Pulmonary artery endothelial cell (primary cell): ENCODE data around the gene ZNF329. TPM values are rescaled to one million over a fixed set of nuclear protein-coding genes. Genes with fewer than 3 reads are reported as not detected.
A peak's percentile ranks its signal among the peaks of the same experiment; 100 is the strongest.
"Not testable (repeated sequence)": the region's sequence is repeated elsewhere in the genome, so short reads cannot be mapped to it uniquely, and the experiment has no call there.

Experiments
- DNase-seq: peaks from one replicate; pipeline ENCODE4 v3.0.0-alpha.2; 2011; ENCODE audit warnings: low read depth, low spot score
- total RNA-seq: library from RNA; depleted of rRNA; stranded (reverse); fragments of >200 nt; gene quantifications from 2 replicates; pipeline ENCODE4 v1.2.3, GENCODE V29; 2014

ZNF329 gene
- 10.0 and 12.5 TPM in 2 replicates for total RNA-seq

- DNase-seq = peak; percentile 26
Observed at GRCh38 chr19:58150328-58150921, at the start of gene ZNF329. TSS of gene ZNF329 (minus strand) at chr19:58150789. CDS start at chr19:58129503, 21,286 bp downstream.

DNA sequence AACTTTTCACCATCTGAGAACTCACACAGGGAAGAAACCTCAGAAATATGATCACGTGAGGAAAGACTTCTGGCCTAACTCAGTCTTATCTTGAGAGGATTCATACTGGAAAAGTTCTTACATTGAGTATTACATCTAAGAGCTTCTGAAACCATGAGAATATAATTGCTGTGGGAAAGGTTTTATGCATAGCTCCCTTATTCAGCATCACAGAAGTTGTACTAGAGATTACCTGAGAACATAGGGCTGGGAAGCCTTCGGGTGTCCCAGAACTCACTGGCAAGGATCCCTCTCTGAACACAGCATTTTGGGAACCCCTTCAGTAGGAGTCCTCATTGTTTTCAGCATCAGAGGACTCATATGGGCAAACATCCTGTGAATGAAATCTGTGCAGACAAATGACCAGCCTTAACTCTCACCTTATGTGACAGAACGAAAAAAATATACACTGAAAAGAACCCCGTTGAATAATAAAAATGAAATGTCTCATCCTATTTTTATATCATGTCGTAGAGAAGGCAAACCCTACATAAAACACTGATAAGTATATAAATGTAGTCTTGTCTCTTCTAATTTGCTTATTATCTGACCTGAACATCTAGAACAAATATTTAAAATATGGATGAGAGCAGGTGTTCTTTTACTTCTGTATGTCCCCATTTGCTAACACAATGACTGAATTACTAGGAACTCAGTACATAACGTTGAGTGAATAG lies 46.5 kb upstream of the ZNF329 start:
- no peak for DNase-seq

DNA sequence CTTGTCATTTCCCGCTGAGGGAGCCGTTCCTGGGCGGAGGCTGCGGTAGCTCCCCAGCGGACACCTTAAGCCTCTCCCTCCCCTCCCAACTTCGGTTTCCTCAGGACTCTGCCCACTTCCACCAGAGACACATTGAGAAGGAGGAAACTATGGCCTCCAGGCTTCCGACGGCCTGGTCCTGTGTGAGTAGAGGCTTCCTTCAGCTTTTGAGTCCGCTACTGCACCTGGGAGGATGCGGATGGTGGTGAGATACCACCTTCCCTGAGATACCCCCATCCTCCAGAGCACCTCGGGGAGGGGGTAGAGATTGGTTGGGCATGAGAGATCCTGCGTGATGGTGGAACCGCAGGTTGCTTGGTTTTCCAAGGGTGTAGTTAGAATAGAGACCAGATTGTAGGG lies 33.2 kb upstream of the ZNF329 start:
- peak; percentile 64 for DNase-seq

GRCh38 chr19:58182989-58183816 lies 32.6 kb upstream of the ZNF329 start, which contains the start of gene ZNF274:
TSS of gene ZNF274 (plus strand) at chr19:58183061. CDS start at chr19:58183966, 905 bp downstream.
- peak; percentile 74 for DNase-seq

DNA sequence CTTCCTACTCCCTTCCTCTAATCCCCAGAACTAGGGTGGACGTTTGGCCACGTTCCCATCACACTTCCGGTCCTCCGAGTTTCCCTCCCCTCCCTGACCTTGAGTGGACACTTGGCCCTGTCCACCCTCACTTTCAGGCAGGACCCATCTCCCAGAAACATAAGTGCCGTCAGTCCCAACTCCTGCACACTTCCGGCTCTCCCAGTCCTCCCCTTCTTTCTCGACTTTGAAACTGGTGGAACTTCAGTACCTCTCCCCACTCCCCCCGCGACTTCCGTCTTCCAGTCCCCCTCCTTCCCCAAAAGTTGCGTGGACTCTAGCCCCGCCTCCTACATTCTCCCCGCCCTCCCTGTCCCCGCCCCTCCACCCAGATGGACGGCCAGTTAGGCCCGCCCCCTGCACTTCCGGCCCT lies 32.0 kb upstream of the ZNF329 start:
- no peak for DNase-seq

- peak; percentile 10 for DNase-seq
Observed at GRCh38 chr19:58181902-58182576, 31.4 kb upstream of the ZNF329 start.

- DNase-seq = no peak
Observed at GRCh38 chr19:58170860-58171259, 20.3 kb upstream of the ZNF329 start.

GRCh38 chr19:58166708-58167280 lies 16.2 kb upstream of the ZNF329 start:
- no peak for DNase-seq

DNA sequence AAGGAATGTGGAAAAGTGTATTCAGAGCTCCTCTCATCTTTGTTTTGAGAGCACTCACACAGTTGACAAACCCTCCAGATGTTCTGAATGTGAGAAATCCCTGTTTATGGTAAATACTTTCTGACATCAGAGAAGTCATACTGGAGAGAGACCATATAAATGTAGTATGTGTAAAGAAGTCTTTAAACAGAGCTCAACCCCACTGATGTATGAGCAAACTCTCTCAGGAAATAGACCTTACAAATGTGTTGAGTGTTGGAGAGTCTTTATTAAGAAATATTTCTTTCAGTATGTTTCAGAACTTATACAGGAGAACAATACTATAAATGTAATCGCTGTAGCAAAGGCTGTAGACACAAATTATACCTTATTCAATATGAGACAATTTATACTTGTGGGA lies 15.7 kb upstream of the ZNF329 start:
- no peak for DNase-seq

- no peak for DNase-seq
Observed at GRCh38 chr19:58157045-58157728, 6.6 kb upstream of the ZNF329 start.

GRCh38 chr19:58154679-58155648 lies 4.4 kb upstream of the ZNF329 start:
- peak; percentile 77 for DNase-seq

DNA sequence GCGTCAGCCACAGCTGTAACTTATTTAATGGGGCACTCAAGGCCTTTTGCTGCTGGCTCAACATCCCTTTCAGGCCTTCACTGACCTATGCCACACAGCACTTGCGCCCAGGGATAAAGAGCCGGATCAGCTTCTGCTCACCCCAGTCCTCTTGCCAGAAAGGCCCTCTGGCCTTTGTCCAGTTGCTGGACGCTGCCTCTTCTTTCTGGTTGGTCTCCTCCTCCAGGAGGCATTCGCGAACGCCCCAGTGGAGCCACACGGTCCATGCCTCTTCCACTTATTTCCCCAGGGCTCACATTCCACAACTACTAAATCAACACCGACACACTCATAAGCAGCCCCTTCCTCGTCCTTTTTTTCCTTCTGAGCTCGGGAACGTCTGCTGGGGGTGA lies 3.7 kb upstream of the ZNF329 start:
- no peak for DNase-seq

GRCh38 chr19:58153386-58153785 lies 2.8 kb upstream of the ZNF329 start:
- DNase-seq = no peak

GRCh38 chr19:58147475-58147874 lies 3.1 kb downstream of the ZNF329 start:
- not testable (repeated sequence) for DNase-seq

DNA sequence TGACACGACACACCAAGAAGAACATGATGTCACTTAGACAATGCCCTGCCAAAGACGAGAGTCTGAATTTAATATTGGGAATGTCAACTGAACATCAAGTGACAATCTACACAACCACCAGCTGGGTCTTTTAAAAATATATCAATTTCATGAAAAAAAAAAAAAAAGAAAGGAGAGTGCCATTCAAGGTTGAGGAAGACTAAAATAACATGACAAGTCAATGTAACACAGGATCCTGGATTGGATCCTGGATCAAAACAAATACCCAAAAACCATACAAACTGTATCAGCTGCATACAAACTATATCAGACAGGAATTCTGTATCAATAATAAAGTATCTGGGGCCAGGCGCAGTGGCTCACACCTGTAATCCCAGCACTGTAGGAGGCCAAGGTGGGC lies 4.7 kb downstream of the ZNF329 start:
- no peak for DNase-seq

GRCh38 chr19:58134244-58134643 lies 16.3 kb downstream of the ZNF329 start:
- no peak for DNase-seq

DNA sequence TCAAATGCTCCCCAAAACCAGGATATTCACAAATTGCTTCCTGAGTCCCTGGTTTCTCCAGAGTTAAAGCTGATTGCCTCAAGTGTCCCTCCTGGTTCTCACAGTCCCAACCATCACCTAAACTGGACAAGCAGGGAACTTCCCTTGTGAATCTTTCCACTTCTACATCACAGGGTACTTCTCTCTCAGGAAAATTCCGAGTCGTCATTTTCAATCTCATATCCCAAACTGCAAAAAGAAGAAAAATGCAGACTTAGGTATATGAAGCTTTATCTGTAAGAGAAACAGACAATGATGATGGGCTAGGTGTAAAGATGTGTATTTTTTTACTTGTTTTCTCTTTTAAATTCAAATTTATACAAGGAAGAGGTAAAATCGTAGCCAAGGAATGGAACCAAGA lies 21.3 kb downstream of the ZNF329 start:
- no peak for DNase-seq

DNA sequence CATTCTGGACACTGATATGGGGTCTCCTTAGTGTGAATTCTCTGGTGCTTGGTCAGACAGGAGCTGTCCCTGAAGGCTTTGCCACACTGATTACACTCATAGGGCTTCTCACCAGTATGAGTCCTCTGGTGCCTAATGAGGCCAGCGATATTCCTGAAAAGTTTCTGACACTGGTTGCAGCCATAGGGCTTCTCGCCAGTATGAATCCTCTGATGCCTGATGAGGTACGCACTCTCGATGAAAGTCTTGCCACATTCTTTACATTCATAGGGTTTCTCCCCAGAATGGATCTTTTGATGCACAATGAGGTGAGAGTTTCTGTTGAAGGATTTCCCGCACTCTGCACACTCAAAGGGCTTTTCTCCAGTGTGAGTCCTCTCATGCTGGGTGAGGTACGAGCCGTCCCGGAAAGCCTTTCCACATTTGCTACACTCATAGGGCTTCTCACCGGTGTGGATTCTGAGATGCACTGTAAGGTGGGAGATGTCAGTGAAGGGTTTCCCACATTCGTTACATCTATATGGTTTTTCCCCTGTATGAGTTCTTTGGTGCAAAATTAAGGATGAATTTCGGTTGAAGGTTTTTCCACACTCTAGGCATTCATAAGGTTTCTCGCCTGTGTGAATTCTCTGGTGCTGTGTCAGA lies 22.4 kb downstream of the ZNF329 start:
- no peak for DNase-seq

DNA sequence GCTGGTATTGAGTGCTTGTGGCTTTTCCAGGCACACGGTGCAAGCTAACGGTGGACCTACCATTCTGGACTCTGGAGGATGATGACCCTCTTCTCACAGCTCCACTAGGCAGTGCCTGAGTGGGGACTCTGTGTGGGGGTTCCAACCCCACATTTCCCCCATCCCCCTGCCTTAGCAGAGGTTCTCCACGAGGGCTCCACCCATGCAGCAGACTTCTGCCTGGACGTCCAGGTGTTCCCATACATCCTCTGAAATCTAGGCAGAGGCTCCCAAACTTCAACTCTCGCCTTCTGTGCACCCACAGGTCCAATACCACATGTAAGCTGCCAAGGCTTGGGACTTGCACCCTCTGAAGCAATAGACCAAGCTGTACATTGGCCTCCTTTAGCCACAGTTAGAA lies 27.2 kb downstream of the ZNF329 start:
- DNase-seq = no peak
